ENCODE results near the gene P2RY12.
"Not testable (repeated sequence)": the region's sequence is repeated elsewhere in the genome, so short reads cannot be mapped to it uniquely, and the experiment has no call there.

P2RY12 gene

GRCh38 chr3:151392191-151392590 is 7.6 kb upstream of the P2RY12 start:
- FAIRE-seq, result not testable (repeated sequence)

GRCh38 chr3:151391720-151392119 is 7.2 kb upstream of the P2RY12 start:
- no peak for FAIRE-seq

GRCh38 chr3:151387842-151388241 is 3.3 kb upstream of the P2RY12 start:
- FAIRE-seq, result no peak

GRCh38 chr3:151387432-151387831 is 2.9 kb upstream of the P2RY12 start:
- FAIRE-seq, result no peak

GRCh38 chr3:151386056-151386455 is 1.5 kb upstream of the P2RY12 start:
- no peak for FAIRE-seq

- FAIRE-seq, result peak; percentile 65
Observed at GRCh38 chr3:151383956-151384355, 597 bp downstream of the P2RY12 start.

GRCh38 chr3:151383111-151383510 is 1.4 kb downstream of the P2RY12 start:
- no peak for FAIRE-seq

GRCh38 chr3:151382671-151383070 is 1.9 kb downstream of the P2RY12 start:
- FAIRE-seq, result no peak

GRCh38 chr3:151379083-151379734 is 5.3 kb downstream of the P2RY12 start:
- FAIRE-seq, result no peak

- no peak for FAIRE-seq
Observed at GRCh38 chr3:151377768-151378385, 6.7 kb downstream of the P2RY12 start.

- no peak for FAIRE-seq
Observed at GRCh38 chr3:151372063-151372820, 12.3 kb downstream of the P2RY12 start.

- FAIRE-seq, result no peak
Observed at GRCh38 chr3:151371526-151371925, 13.0 kb downstream of the P2RY12 start.

GRCh38 chr3:151367448-151367847 is 17.1 kb downstream of the P2RY12 start:
- FAIRE-seq, result no peak

- no peak for FAIRE-seq
Observed at GRCh38 chr3:151366993-151367392, 17.6 kb downstream of the P2RY12 start.

GRCh38 chr3:151362751-151363174 is 21.8 kb downstream of the P2RY12 start:
- FAIRE-seq, result no peak

- FAIRE-seq, result no peak
Observed at GRCh38 chr3:151357463-151357850, 27.1 kb downstream of the P2RY12 start.

- FAIRE-seq, result no peak
Observed at GRCh38 chr3:151356794-151357462, 27.6 kb downstream of the P2RY12 start.

GRCh38 chr3:151351648-151352047 is 32.9 kb downstream of the P2RY12 start:
- no peak for FAIRE-seq

GRCh38 chr3:151351219-151351618 is 33.3 kb downstream of the P2RY12 start:
- FAIRE-seq, result no peak

- no peak for FAIRE-seq
Observed at GRCh38 chr3:151350656-151351055, 33.9 kb downstream of the P2RY12 start.

GRCh38 chr3:151347432-151347831 is 37.1 kb downstream of the P2RY12 start:
- FAIRE-seq, result no peak

- no peak for FAIRE-seq
Observed at GRCh38 chr3:151346292-151346691, 38.3 kb downstream of the P2RY12 start.

GRCh38 chr3:151345859-151346258 is 38.7 kb downstream of the P2RY12 start:
- no peak for FAIRE-seq
